ENCODE measurements around the gene PEDS1.
"Not testable (repeated sequence)": the region's sequence is repeated elsewhere in the genome, so short reads cannot be mapped to it uniquely, and the experiment has no call there.

PEDS1 gene

DNA sequence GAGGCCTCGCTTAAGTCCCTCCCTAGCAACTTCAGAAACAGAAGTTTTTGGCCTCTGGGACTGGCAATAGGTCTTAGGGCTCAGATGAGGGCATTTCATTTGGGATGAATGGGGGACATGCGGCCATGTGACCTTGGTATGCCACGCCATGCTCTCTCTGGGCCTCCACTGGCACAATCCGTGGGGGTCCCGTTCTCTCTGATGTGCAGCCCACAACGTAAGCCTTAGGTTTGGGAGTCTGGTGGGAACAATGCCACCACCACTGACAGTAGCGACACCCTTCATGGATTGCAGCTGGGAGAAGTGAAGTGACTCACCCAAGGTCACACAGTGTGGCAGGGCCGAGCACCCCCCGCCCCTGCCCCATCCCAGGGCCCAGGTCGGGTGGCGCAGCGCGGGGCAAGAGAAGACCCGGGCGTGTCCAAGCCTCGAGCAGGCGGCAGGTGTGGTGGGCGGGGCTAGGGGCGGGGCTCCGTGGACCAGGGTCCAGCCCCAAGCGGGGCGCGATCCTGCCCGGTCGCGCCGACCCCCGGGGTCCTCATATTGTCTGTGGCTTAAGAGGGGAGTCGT is 36.2 kb upstream of the PEDS1 start:
- no peak for DNase-seq

DNA sequence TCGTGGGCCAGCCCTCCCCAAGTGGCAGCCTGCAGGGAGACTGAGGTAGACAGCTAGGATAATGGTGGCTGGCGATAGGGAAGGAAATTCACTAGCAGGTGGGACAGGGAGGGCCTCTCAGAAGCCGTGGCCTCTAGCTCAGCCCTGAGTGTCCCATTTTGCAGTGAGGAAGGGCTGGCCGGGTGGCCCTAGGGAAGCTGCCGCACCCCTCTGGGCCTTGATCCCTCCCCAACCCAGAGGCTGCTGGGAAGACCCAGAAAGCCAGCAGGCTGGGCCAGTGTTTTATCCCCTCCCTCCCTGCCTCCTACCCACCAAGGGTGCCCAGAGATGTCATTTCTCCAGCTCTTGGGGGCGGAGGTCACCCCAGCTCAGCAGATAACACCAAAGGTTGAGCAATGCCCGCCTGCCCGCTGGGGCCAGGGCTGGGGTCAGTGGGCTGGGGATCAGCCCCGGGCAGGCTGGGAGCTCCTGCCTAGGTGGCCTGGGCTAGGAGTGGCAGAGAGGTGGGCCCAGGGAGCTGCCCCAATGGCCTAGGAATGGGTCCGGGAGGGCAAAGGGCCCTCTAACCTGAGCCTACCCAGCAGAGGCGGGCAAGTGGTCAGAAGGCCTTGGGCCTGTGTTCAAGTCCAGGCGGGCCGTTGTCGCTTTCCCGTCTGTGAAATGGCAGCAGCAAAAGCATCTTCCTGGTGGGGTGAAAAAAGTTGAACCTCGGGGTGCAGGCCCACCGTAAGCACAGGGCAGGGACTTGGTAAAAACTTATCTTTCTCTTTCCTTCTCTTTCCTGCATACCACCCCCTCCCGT is 35.6 kb upstream of the PEDS1 start:
- no peak for DNase-seq

DNA sequence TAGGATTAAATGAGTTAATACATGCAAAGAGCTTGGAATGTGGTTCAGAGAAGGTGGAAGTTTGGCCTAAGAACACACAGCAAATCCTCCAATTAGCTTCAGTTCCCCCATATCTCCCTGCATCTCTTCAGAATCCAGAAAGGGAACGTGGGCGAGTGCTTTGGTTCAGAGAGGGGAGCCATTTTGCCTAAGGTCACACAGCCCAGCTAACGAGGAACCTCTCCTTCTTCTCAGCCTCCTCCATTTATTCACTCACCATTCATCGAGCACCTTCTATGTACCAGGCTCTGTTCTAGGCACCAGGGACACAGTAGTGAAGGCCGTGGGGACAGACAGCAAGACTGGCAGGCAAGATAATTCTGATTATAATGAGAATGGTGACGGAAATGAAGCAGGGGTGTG is 34.8 kb upstream of the PEDS1 start:
- DNase-seq, result no peak

DNA sequence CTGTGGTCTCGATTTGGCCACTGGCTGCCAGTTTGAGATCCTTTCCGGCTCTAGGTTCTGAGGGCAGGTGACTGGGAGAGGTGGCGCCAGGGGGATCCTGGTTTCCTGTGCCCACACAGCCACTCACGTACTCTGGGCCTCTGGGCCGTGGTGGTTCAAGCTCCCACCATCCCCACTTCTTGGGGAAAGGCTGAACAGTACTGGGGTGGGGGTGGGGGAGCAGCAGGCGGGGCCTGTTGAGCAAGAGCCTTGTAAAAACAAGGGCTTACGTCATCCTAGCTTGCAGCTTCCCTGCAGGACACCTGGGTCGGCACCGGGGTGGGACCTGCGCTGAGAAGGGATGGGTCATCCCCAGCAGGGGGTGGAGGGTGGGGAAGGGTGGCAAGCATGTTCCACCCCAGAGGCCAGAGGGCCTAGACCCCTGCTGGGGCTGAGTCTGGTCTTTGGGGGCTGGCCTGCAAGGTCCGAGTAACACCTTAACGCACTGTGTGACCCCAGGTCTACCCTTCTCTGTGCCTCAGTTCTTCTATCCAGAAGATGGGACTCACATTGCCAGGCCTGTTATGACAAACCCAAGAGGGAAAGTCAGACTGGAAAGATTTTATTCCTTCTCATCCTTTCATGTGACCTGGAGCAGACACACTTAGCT is 34.0 kb upstream of the PEDS1 start:
- DNase-seq, result no peak

DNA sequence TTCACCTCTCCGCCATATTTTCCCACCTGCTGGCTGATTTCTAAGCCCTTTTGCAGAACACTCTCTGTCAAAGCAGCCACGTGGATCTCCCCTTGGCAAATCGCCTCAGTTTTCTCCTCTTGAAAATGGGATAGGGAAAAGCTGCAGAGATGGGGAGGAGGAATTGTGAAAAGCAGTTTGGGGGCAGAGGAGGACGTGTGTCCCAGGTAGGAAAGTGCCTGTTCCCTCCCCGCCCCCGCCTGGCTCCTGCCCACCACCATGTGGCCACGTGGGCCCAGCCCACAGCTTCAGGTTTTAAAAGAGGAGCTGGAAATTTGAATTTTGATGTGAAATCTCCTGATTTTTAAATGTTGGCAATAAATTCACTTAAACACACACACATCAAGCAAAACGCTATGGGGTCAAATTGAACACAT is 33.5 kb upstream of the PEDS1 start:
- DNase-seq, result no peak

DNA sequence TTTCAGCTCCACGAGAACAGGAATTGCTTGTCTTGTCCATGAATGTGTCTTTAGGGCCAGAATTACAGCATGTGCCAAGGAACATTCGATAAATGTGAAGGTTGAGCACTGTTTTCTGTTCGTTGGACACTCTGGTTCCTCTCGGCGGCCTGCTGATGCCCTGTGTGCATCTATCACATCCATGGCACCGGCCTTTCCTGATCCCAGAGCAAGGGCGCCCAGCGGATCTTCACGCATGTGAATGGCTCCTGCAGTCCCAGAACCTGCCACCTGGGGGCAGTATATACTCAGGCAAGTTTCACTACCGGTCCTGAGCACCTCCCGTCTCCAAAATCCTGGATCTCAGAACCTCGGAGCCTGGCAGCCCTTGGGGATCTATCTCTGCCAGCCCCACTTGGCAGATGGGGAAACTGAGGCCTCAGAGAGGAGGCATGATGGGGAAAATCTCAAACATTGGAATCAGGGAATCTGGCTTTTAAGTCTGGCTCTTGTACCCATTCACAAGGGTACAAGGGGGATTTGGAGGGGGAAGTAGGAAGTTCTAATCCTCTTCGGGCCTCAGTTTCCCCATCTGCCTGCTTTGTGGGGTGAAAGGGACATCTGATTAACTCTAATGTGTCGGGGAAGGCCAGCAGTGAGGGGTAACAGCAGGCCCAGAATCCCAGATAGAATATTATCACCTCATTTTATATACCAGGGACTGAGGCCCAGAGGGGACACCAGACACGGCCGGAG is 32.8 kb upstream of the PEDS1 start:
- DNase-seq, result peak; percentile 96

DNA sequence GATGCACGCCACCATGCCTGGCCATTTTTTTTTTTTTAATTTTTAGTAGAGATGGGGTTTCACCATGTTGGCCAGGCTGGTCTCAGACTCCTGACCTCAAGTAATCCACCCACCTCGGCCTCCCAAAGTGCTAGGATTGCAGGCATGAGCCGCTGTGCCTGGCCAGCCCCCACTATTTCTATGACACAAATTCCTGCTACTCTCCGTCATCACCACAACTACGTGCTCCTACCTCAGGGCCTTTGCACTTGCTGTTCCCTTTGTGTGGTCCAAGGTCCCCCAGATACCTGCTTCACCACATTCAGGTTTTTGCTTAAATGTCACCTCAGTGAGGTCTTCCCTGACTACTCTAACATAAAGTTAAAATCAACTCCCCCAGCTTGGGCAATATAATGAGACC is 31.9 kb upstream of the PEDS1 start:
- DNase-seq, result no peak

DNA sequence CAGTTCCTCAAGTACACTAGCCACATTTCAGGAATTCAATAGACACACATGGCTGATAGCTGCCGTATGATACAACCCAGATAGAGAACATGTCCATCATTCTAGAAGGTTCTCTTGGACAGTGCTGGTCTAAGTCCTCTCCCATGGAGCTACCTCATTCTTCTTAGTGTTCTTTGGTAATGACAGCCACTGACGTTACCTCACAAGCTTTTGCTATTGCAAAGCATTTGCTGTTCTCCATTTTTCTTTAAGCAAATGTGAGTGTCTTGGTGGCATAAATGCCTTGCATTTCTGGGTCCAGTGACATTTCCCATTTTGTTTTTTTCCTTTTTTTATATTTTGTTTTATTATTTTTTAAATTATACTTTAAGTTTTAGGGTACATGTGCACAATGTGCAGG is 28.8 kb upstream of the PEDS1 start:
- no peak for DNase-seq

DNA sequence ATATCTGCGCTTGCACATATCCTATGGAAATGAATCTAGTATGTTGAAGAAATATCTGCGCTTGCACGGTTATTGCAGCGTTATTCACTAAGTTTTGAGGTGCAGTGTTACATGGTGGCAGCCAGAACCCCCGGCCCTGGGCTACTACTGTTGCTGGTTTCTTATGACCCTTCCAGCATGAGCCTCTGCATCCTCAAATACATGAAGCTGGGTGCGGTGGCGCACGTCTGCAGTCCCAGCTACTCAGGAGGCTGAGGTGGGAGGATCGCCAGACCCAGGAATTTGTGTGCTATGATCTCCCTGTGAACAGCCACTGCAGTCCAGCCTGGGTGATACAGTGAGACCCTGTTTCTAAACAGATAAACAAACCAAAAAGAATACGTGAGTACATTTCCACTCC is 27.8 kb upstream of the PEDS1 start:
- no peak for DNase-seq

DNA sequence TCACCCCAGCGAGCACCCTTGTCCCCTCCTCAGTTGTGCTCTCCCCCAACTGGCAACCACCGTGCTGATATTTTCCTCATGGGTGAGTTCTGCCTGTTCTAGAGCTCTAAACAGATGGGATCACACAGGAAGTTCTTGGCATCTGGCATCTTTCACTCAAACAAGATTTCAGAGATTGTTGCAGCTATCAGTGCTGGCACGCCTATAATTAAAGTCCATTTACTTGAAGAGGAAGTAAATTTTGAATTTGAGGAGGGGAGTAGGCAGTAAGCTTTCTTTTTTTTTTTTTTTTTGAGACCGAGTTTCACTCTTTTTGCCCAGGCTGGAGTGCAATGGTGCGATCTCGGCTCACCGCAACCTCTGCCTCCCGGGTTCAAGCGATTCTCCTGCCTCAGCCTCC is 25.1 kb upstream of the PEDS1 start:
- not testable (repeated sequence) for DNase-seq

DNA sequence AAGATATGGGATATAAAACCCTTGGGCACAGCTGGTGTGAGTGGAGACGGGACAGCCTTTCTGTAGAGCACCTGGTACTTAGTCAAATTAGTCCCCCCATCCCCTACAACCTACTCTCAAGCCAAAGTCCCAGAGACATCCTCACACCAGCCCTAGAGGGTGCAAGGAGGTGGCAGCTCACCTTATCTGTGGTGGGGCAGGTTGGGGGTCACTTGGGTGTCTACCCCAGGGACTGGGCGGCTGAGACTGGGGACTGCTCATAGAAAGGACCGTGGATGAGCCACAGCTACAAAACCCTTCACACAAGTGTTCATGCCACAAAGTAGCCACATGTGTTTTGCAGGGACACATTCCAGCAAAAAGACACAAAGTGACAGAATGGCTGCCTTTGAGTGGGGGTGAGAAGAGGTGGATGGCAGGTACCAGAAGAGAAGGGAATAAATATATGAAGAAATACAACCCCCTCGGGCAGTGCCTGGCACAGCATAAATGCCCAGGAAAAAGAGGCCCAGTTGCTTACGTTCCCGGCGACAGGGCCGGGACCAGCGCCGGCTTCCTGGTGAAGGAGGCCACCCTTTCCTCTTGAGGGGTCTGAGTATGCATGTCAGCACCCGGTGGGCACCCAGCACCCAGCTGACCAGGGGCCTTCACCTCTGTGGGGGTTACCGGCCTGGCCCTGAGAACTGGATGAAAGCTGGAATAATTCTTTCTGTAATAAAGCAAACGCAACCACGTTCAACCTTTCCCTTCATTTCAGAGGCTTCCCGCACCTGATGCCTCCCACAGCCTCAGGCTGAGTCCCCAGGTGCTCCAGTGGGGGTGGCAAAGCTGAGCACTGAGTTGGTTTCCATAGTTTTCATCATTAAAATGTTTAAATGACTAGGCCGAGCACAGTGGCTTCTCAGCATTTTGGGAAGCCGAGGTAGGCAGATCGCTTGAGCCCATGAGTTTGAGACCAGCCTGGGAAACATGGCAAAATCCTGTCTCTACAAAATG is 22.7 kb upstream of the PEDS1 start:
- DNase-seq, result no peak

DNA sequence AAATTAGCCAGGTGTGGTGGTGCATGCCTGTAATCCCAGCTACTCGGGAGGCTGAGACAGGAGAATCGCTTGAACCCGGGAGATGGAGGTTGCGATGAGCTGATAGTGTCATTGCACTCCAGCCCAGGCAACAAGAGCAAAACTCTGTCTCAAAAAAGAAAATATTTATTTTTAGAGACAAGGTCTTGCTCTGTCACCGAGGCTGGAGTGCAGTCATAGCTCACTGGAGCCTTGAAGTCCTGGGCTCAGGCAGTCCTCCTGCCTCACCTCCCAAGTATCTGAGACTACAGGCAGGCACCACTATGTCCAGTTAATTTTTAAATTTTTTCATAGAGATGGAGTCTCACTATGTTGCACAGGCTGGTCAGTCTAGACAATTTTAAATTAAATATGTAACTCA is 20.9 kb upstream of the PEDS1 start:
- DNase-seq, result no peak

DNA sequence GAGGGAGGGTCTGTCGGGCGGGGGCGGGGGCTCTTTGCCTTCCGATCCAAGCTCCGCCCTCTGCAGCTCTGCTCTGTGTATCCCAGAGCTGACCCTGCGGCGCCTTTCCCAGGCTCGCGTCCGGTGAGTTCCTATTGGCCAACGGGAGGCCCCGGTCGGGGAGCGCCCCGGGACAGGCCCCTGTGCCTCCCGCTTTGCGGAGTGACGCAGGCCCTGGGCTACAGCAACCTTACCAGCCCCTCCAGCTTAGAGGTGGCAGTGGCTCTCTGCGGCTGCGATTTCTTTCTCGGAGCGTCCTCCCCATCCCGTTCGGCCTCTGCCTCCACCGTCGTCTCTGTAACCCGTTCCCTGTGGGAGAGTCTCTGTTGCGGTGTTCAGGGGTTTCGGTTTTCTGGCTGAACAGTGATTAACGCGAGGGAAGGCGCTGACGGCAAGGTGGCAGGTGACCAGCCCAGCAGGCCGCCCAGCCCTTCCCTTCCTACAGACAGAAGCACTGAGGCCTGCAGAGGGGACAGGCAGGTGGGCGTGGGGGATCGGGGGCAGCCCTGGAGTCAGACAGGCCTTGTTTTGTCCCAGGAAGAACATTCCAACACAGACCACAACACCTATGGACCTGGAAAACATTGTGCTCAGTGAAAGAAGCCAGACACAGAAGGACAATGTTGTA is 19.0 kb upstream of the PEDS1 start:
- peak; percentile 84 for DNase-seq

DNA sequence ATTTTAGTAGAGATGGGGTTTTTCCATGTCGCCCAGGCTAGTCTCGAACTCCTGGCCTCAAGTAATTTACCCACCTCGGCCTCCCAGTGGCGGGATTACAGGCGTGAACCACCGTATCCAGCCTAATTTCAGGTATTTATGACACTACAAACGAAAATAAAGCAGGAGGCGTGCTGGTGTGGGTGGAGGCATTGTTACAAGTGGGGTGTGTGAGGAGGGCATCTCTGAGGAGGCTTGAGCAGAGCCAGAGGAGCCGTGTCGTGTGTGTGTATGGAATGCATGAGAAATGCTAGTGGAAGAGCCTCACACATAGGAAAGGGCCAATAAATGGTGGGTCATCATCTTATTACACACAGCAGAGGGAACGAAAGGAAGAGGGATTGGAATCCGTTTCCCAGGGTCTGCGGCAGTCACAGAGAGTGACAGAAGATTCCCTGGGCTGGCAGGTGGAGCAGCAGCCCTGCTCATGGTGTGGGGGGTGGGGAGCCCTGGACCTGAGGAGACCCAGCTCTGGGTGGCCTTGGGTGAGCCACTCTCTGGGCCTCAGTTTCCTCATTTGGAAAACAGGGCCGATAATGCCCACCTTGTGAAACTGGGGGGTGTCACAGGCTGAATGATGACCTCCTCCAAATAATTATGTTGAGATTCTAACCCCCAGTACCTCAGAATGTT is 17.2 kb upstream of the PEDS1 start:
- DNase-seq, result no peak

DNA sequence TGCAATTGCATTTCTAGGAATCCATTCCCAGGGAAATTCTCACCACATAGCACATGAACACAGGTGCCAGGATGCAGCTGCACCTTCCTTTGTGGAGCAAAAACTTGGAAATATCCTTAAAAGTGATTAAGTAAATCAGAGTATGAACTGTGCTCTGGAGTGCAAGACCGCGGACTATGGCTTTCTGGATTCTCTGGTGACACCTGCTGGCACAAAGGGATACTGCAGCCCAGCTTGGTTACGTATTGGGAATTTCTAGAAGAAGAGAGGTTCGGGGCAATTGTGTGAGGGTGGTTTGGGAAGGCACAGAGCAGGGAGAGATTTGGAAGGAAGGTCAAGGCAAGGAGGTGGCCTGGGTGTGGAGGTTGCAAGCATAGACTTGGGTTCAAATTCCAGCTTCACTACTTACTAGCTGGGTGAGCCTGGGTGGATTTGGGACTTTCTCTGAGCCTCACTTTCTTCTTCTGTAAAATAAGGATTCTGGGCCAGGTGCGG is 15.9 kb upstream of the PEDS1 start:
- DNase-seq, result peak; percentile 81

DNA sequence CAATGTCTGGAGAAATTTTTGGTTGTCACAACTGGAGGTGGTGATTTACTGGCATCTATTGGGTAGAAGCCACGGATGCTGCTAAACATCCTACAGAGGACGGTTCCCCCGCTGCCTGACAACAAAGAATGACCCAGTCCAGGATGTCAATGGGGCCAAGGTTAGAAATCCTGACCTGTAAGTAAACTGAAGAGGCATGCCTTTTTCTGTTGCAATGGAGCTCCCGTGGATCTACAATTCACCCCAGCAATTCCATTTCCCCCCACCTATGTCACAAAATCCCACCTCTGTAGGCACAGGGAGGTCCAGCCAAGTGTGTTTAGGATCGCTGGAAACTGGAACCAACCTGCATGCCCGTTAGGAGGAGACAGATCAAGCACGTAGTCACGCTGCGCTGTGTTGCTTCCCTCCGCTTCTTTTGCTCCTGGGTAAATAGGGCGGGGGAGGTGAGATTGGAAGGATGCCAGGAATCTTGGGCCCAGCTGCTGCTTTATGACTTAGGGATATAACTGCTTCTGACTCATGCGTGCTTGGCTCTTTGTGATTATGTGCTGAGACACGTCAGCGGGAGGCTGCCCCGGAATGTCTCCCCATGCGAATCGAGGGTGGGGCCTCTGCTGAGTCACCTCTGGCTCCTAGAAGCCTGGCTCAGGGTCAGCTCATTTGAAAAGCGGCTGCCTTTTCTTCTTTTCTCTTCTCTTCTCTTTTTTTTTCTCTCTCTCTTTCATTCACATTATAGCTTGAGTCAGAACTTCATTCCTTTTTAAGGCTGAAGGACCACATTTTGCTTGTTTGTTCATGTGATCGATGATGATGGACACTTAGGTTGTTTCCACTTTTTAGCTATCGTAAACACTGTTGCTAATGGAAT is 12.4 kb upstream of the PEDS1 start:
- peak; percentile 95 for DNase-seq

DNA sequence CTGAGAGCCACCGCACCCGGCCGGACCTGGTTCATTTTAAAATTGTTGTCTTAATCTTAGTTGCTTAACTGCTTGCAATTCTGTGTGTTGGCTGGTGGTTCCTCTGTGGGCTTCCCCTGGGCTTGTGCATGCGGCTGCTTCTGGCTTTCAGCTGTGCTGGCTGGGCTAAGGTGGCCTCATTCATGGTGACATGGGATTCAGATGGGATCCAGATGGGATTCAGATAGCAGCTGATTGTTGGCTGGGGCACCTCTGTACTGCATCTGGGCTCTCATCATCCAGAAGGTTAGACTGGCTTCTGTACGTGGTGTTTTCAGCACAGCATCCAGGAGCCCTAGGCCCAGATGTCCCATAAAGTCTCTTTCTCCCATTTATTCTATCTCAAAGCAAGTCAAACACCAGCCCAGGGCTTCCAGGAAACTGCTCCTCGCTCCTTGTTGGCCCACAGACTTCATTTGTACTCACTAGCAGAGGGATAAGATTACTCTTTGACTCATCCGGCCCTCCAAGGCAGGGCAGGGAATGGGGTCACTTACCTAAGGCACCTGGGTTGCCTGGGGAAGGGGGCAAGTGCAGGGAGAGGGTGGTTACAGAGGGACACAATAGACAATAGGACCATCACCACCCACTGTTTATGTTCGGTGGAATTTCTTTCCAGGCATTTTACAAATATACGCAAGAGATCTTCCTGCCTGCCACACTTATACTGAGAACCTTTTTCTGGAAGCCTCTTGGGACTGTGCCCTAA is 10.2 kb upstream of the PEDS1 start:
- DNase-seq, result no peak

DNA sequence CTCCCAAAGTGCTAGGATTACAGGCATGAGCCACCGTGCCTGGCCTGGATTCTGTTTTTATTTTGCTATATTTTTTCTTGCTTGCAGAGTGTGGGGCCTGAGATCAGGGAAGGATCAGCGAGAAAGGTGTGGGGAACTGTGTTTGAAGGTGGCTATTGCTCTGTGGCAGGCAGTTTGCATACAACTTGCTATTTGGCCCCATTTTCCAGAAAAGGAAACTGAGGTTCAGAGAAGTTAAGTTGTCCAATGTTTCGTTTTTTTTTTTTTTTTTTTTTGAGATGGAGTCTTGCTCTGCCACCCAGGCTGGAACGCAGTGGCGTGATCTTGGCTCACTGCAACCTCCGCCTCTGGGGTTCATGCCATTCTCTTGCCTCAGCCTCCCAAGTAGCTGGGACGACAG is 8.0 kb upstream of the PEDS1 start:
- not testable (repeated sequence) for DNase-seq

DNA sequence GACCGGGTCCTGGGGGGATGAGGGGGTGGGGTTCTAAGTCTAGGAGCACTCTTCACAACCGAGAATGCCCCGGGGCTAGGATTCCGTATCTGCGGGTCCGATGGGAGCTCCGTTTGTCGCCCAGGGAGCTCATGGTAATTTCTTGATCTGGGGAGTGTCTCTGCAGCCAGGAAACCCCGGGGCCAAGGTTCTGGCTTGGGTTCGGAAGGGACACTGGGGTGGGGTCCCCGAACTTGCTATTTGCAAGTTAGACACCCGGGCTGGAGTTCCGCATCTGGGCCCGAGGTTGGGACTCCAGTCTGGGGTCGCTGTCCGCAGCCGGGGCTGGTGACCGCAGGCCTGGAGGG is 397 bp downstream of the PEDS1 start:
- no peak for DNase-seq
